HG03103 (cell line): Measurements from ENCODE around the gene TRIM65.
A peak's percentile ranks its signal among the peaks of the same experiment; 100 is the strongest.

Experiments
- ATAC-seq: cut with Tn5 transposase; IDR thresholded peaks from one replicate; pipeline ENCODE4 v1.9.1; 2021; ENCODE audit warnings: low read depth; ENCODE audit not compliant: unreplicated experiment

TRIM65 gene

GRCh38 chr17:75896415-75897159 lies at the start of gene TRIM65:
Gene TRIM65 (minus strand): TSS chr17:75896951. CDS start chr17:75896937, 14 bp downstream.
- ATAC-seq, result peak; percentile 48

DNA sequence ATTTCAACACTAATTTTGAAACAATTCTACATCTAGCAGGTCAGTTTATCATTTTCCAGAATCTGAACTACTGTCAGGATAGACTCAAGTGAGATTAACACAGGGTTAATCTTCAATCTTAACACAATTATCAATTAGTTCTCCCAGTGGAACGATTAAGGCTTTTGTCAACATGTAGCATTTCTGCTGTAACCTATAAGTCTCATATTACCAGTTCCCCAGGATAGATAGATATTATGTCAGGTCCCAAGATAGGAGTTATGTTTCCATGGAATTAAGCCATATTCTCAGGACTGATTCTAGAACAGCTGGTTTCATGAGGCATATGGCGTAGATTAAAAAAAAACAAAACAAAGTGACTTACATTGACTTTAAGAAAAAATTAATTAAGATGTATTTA lies 48.5 kb upstream of the TRIM65 start:
- no peak for ATAC-seq

- no peak for ATAC-seq
These were observed 46.7 kb upstream of the TRIM65 start for GRCh38 chr17:75943491-75943890.

DNA sequence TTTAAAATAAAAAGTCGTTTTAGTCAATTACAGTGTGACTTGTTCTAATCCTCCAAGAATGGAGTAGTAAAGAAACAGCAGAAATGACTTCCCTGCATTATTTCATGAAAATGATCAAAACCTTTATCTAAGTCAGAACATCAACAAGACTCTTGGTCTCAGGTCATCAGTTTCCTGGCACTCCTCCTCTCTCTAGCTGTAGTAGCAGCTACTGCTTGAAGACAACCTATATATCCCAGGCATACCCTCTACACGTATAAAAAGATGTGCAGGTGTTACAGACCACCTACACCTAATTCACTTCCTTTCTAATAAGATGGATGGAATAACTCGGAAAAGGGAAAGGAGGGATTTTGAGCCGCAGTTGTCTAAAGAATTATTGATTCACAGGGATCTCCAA lies 45.7 kb upstream of the TRIM65 start:
- no peak for ATAC-seq

GRCh38 chr17:75941442-75941819 lies 44.7 kb upstream of the TRIM65 start:
- ATAC-seq, result no peak

GRCh38 chr17:75940727-75941441 lies 44.1 kb upstream of the TRIM65 start, which contains the start of gene FBF1:
Gene FBF1 (minus strand): TSS chr17:75941042. CDS start chr17:75938149, 2,893 bp downstream.
- ATAC-seq, result no peak

GRCh38 chr17:75937652-75938051 lies 40.9 kb upstream of the TRIM65 start:
- no peak for ATAC-seq

DNA sequence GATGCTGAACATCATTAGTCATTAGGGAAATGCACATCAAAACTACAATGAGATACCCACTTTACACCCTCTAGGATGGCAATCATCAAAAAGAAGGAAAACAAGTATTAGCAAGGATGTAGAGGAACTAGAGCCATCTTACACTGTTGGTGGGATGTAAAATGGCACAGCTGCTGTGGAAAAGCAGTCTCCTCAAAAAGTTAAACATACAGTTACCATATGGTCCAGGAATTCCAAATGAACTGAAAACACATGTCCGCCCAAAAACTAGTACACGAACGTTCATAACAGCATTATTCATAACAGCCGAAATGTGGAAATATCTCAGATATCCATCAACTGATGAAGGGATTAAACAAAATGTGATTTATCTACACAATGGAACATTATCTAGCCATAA lies 37.1 kb upstream of the TRIM65 start:
- no peak for ATAC-seq

GRCh38 chr17:75932852-75933251 lies 36.1 kb upstream of the TRIM65 start:
- ATAC-seq, result no peak

DNA sequence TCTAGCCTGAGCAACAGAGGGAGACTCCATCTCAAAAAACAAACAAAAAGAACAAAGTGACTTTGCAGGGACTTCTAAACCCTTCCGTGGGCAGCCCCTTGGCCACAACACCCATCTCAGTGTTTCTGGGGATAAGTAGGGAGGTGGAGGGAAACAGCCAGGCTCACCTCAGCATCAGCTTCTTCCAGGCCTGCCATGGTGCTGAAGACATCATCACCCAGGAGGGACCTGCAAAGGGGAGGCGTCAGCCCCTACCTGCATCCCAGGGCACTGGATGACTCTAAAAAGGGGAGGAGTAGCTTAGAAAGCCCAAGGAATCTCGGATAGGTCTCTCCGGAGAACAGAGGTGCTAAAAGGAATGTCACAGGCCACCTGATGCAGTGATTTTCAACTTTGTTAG lies 34.3 kb upstream of the TRIM65 start:
- no peak for ATAC-seq

DNA sequence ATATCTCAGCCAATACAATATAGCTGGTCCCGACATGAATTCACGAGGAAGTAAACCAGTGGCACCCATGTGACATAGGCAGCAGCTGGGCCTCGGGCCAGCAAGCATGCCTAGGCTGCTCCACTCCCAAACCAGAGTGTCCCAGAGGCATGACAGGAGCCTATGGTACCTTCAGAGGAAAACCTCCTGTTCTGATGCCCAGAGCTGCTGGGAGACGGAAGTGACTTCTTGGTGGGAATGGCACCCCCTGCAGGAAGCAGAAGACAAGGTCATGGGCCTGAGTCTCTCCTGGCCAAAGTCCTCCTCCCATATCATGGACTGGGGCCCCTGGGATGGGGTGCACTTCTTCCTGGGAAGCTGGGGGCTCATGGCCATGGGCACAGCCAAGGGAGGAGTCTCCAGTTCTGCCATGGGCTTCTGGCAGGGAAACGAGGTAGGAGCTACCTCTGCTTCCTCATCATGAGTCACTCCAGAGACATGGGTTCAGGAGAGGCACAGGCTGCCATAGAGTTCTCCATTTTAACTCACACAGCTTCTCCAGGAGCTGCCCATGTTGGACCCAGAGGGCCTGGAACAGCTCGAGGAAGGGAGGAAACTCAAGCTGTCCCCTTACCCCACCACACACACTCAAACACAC lies 30.7 kb upstream of the TRIM65 start:
- ATAC-seq, result no peak

DNA sequence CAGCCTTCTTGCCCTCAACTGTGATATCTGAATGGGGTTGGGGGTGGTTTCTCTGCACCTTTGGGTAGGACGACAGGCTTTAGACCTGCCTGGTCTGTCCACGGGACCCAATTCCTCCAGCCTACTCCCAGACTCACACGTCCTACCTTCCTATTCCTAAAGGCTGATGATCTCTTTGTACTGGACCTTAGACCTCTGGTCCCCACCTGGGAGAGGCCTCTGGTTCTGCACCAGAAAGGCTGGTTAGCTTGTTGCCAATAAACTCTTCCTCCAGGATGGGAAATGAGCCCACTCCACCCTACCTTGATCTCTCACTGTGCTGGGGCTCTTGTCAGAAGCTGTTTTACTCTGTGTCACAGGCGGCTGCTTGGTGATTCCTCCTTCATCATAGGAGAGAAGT lies 29.7 kb upstream of the TRIM65 start:
- ATAC-seq, result no peak

DNA sequence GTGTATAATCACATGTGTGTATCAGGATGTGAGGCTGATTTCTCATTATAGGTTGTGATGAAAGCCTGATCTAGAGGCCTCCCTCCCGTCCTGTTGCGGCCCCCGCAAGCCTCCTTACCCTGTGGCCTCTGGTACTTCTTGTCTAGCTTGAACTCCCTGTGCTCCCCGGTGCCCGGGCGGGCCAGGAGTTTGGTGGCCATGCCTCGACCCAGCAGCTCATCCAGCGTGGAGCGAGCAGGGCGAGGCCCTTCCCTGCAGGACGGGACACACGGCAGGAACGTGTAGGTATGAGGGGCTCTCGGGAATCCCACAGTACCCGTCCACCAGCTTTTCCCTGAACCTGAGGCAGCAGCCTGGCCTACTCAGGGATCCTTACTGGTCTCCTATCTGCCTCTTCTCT lies 29.2 kb upstream of the TRIM65 start:
- no peak for ATAC-seq

DNA sequence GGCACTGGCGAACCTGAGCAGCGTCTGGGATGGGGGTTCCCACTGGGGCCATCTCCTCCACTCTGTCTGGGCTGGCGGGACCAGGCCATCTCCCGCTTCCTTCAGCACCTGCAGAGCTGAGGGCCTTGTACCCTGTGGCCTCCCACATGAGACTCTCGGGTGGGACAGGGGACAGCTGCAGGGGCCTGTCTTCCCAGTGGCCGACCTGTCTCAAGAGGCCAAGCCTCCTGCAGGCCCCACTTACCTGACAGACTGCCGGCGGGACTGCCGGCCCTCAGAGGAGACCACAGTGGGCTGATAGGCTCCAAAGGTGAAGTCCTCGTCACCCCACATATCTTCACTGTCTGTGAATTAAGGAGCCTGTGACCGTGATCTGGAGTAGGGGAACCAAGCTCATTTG lies 28.4 kb upstream of the TRIM65 start:
- ATAC-seq, result no peak

DNA sequence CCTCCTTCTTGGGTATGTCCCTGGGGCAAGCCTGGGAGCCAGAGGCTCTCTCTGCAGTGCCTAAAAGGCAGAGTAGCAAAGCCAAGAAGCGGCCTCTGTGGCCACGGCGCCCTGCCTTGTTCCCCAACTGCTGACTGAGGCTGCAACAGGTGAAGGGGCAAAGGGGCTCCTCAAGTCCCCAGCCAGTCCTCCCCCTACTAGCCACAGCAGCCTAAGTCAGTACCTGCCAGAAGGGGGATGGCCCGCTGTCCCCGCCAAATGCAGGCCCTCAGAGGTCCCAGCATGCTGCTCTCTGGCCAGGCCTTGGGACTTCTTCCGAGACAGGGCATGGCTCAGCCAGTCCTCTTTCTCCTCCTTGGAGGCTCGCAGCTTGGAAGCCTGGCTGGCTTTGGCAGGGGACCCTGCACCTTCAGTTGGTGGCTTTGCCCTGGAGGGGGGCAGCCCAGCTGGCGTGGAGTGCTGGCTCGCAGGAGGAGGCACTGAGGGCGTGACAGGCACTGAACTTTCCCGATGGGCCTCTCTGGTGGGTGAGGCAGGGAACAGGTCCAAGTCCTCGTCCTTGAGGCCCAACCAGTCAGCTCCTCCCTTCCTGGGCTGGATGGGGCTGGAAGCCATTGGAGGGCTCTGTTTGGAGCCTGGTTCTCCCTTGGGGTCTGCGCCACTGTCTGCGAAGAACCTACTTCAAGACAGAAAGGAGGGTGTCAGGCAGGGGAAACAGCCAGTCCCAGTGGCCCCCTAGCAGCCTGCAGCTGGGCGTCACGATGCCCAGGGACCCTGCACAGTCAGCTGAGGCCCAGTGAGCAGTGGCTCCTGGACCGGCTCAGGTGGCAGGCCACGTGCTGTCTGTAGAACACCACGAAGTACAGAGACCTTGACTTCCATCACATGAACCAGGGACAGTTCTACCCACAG lies 26.5 kb upstream of the TRIM65 start:
- no peak for ATAC-seq

- ATAC-seq, result no peak
These were observed 25.6 kb upstream of the TRIM65 start for GRCh38 chr17:75922173-75922961.

DNA sequence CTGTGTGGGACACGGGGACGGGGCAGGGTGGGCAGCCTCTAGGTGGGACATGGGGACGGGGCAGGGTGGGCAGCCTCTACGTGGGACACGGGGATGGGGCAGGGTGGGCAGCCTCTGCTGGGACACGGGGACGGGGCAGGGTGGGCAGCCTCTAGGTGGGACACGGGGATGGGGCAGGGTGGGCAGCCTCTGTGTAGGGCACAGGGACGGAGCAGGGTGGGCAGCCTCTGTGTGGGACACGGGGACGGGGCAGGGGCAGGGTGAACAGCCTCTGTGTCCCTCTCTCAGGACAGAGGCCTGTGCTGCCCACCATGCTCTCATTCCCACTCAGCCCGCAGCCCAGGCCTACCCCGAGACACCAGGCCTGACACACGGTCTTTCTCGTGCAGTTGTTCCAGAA lies 24.8 kb upstream of the TRIM65 start:
- no peak for ATAC-seq

- no peak for ATAC-seq
These were observed 23.4 kb upstream of the TRIM65 start for GRCh38 chr17:75920045-75920560.

DNA sequence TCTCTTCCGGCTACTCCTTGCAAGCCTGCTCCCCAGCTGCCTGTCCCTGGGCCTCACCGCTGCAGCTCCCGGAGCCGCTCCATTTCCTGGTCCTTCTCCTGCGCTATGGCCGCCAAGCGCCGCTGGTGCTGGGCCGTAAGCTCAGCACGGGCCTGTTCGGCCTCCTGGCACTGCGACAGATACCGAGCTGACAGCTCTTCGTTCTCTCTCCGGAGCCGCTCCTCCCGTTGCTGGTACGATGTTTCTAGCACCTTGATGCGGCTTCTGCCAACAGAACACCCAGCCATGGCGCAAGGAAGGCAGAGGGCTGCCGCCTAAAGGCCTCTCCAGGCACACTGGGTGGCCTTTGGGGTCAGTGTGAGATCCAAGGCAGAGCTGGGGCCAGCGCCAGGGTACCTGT lies 22.9 kb upstream of the TRIM65 start:
- ATAC-seq, result no peak
